Osteocyte (in vitro differentiated cells): ENCODE data around the gene TPCN2. TPM values are rescaled to one million over a fixed set of nuclear protein-coding genes. Genes with fewer than 3 reads are reported as not detected.

ENCODE experiments used
- DNase-seq: peaks from one replicate; pipeline ENCODE4 v3.0.0; 2021; ENCODE audit warnings: mixed read lengths; ENCODE audit not compliant: unreplicated experiment; ENCODE audit errors: extremely low spot score
- H3K27ac Mint-ChIP-seq: one replicate; pipeline ENCODE4 v1.8.0; 2021; ENCODE audit warnings: mild to moderate bottlenecking, mixed read lengths; ENCODE audit not compliant: unreplicated experiment
- H3K27me3 Mint-ChIP-seq: one replicate; pipeline ENCODE4 v1.8.0; 2021; ENCODE audit warnings: mixed read lengths; ENCODE audit not compliant: unreplicated experiment
- H3K36me3 Mint-ChIP-seq: one replicate; pipeline ENCODE4 v1.8.0; 2021; ENCODE audit warnings: mixed read lengths; ENCODE audit not compliant: unreplicated experiment
- H3K4me1 Mint-ChIP-seq: one replicate; pipeline ENCODE4 v1.8.0; 2021; ENCODE audit warnings: mixed read lengths; ENCODE audit not compliant: unreplicated experiment
- H3K4me3 Mint-ChIP-seq: one replicate; pipeline ENCODE4 v1.8.0; 2021; ENCODE audit warnings: mild to moderate bottlenecking, moderate library complexity, mixed read lengths; ENCODE audit not compliant: unreplicated experiment
- H3K9me3 Mint-ChIP-seq: one replicate; pipeline ENCODE4 v1.8.0; 2021; ENCODE audit warnings: mixed read lengths; ENCODE audit not compliant: unreplicated experiment
- CTCF ChIP-seq: fragments of 200-600 bp; sonication (generic); IDR thresholded peaks from 2 replicates; pipeline ENCODE4 v1.5.0; 2021; ENCODE audit warnings: antibody characterized with exemption, mild to moderate bottlenecking, moderate library complexity
- total RNA-seq: library from RNA; stranded (reverse); gene quantifications from 2 replicates; pipeline ENCODE4 v1.2.1, GENCODE V29; 2021

The TPCN2 gene
- total RNA-seq, 1 donor from 2014 or later: 22.4 TPM

DNA sequence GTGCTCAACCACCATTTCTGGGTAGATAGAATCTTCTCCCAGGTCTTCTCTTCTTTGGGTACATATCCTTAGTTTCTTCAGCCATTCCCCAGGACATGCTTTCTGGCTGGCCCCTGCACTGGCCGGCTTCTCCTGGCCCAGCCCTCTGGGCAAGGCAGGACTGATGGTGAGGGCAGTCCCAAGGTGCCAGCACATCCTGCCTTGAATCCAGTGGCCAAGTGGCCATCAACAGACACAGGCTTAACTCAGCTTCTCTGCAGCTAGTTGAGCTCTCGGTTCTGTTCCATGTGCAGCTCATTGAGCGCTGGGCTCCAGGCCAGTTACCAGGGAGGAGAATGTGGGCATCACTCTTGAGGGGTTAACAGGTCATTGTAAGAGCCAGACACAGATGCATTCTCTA, 124.6 kb downstream of the TPCN2 start:
- H3K4me3 Mint-ChIP-seq: no peak overlapping the region
- peaks cover 7% of the 10 kb centered on the region for H3K4me1 Mint-ChIP-seq
- no peak overlapping the region for H3K27ac Mint-ChIP-seq
- DNase-seq: no peak
- no peaks in the 10 kb centered on the region for H3K9me3 Mint-ChIP-seq
- no peaks in the 10 kb centered on the region for H3K27me3 Mint-ChIP-seq
- no peaks in the 10 kb centered on the region for H3K36me3 Mint-ChIP-seq
- no peak for TF ChIP-seq CTCF

DNA sequence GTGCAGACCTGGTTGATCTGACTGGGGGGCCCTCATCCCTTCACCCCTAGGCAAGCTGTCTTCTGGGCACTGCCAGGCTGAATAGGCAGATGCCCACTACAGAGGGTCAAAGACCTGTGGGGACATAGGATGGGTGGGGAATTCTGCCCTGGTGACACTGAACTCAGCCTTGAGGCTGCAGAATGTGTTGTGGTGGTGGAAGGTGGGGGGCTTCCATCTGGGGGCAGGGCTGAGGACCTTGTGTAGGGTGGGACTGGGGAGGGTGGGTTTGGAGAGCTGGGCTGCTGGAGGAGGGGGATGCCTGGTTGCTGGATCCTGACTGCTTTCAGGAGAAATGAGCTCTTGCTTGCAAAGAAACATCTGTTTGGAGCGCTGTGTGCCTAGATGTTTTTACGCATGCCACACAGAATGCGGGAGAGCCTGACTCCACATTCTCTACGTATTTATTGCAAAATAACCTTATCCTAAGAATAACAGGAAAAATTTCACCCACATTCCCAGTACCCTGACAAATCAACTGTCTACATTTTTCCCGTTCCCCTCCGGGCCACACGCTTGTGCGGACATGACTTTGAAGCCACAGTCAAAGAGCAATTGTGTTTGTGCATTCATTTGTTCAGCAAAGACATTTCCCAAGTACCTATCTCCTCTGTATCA, 125.3 kb downstream of the TPCN2 start:
- Mint-ChIP-seq H3K4me1 (peaks cover 7% of the 10 kb centered on the region), H3K4me3 (no peak overlapping the region), H3K36me3 (no peaks in the 10 kb centered on the region), H3K9me3 (no peaks in the 10 kb centered on the region), H3K27me3 (no peaks in the 10 kb centered on the region), H3K27ac (no peak overlapping the region)
- DNase-seq: no peak
- TF ChIP-seq CTCF: no peak

DNA sequence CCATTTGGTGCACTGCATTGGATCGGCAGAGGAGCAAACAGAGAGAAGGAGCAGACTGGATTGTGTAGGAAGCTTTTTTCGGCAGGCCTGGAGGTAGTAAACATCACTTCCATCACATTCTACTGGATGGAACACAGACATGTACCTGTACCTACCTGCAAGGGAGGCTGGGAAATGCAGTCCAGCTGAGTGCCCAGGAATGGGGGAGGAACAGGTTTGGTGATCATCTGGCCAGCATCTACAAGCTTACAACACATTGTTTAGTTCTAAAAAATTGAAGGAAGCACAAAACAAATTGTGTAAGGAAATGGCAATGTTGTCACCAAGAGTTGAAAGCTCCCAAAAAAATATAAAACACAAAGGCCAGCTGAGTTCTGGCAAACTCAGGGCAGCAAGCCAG, 126.1 kb downstream of the TPCN2 start:
- Mint-ChIP-seq H3K4me3 (no peak overlapping the region), H3K27me3 (no peaks in the 10 kb centered on the region)
- no peak for DNase-seq

GRCh38 chr11:69178819-69179482, 130.2 kb downstream of the TPCN2 start:
- H3K27ac Mint-ChIP-seq: no peak overlapping the region
- no peak for TF ChIP-seq CTCF
- H3K9me3 Mint-ChIP-seq: no peaks in the 10 kb centered on the region
- no peak overlapping the region for H3K4me3 Mint-ChIP-seq
- peaks cover 3% of the 10 kb centered on the region for H3K4me1 Mint-ChIP-seq
- H3K27me3 Mint-ChIP-seq: no peaks in the 10 kb centered on the region
- no peak for DNase-seq
- H3K36me3 Mint-ChIP-seq: no peaks in the 10 kb centered on the region

More for the DNA sequence above, 126.1 kb downstream of the TPCN2 start:
- TF ChIP-seq CTCF: no peak
- H3K27ac Mint-ChIP-seq: no peak overlapping the region
- no peaks in the 10 kb centered on the region for H3K9me3 Mint-ChIP-seq
- H3K36me3 Mint-ChIP-seq: no peaks in the 10 kb centered on the region
- H3K4me1 Mint-ChIP-seq: peaks cover 7% of the 10 kb centered on the region

GRCh38 chr11:69180226-69180625, 131.5 kb downstream of the TPCN2 start:
- DNase-seq: no peak
- Mint-ChIP-seq H3K9me3 (no peaks in the 10 kb centered on the region), H3K27ac (no peak overlapping the region), H3K36me3 (no peaks in the 10 kb centered on the region), H3K4me1 (no peaks in the 10 kb centered on the region), H3K27me3 (no peaks in the 10 kb centered on the region), H3K4me3 (no peak overlapping the region)
- no peak for TF ChIP-seq CTCF
